ENCODE measurements around the gene KCNK16. TPM values are rescaled to one million over a fixed set of nuclear protein-coding genes. Genes with fewer than 3 reads are reported as not detected.
A peak's percentile ranks its signal among the peaks of the same experiment; 100 is the strongest.

Gene KCNK16
- total and polyA plus RNA-seq, 2 of the 4 experiments (the other 2 are of a cell fraction): not detected

- TF ChIP-seq RFX5 (IDR thresholded peaks at IDR 0.05; ENCODE audit: low read depth, low read length) (no peak), MAFK (IDR thresholded peaks at IDR 0.05; ENCODE audit: low read depth, low read length) (no peak), MAZ (IDR thresholded peaks at IDR 0.05; ENCODE audit: borderline replicate concordance, low read depth, low read length) (no peak), BHLHE40 (IDR thresholded peaks at IDR 0.05; ENCODE audit: low read depth, low read length) (no peak), ELK1 (IDR thresholded peaks at IDR 0.05; ENCODE audit: borderline replicate concordance, low read depth, low read length) (no peak), MXI1 (IDR thresholded peaks at IDR 0.05; ENCODE audit: borderline replicate concordance, low read depth, low read length) (no peak)
- ChIA-PET POLR2A (ENCODE audit: unreplicated experiment) (no interaction called here), CTCF (no interaction called here)
- Histone ChIP-seq H4K5ac (ENCODE audit: low read depth, low read length) (no peak overlapping the region), H3K23ac (ENCODE audit: low read depth, low read length) (no peak overlapping the region), H2BK15ac (ENCODE audit: low read depth, low read length) (no peak overlapping the region), H2BK120ac (ENCODE audit: low read depth, low read length) (no peak overlapping the region), H3K4me2 (ENCODE audit: low read depth, low read length) (no peak overlapping the region), H3K27me3 (ENCODE audit: control insufficient read depth, insufficient read depth, low read length) (no peaks in the 10 kb centered on the region), H4K91ac (ENCODE audit: insufficient read depth, low read depth, low read length) (no peak overlapping the region), H3K4me3 (ENCODE audit: insufficient read depth, low read depth, low read length) (no peak overlapping the region), H4K8ac (ENCODE audit: low read depth in 2 of 2, low read length in 2 of 2) (no peak overlapping the region), H2AK9ac (replicated peaks; ENCODE audit: low read depth, low read length, poor library complexity) (no peak overlapping the region), H3K9me3 (ENCODE audit: control insufficient read depth, insufficient read depth, low read length) (no peaks in the 10 kb centered on the region), H3K4ac (ENCODE audit: low read depth, low read length) (no peak overlapping the region), H3K9ac (ENCODE audit: low read depth, low read length) (no peak overlapping the region), H3K18ac (ENCODE audit: low read depth, low read length) (no peak overlapping the region), H2BK5ac (ENCODE audit: low read depth, low read length, poor library complexity, severe bottlenecking) (no peak overlapping the region), H3K4me1 (ENCODE audit: control insufficient read depth, insufficient read depth, low read length) (no peaks in the 10 kb centered on the region; the same call in 1 of the 2 replicates), H3K36me3 (ENCODE audit: control insufficient read depth, insufficient read depth, low read length) (no peaks in the 10 kb centered on the region), H2AFZ (replicated peaks; ENCODE audit: low read length, poor library complexity) (peak overlapping the region; percentile 14), H3K79me1 (ENCODE audit: low read depth in 1 of 2, low read length in 2 of 2) (no peaks in the 10 kb centered on the region), H2BK20ac (ENCODE audit: low read depth, low read length) (no peak overlapping the region), H3K9me1 (ENCODE audit: insufficient read depth, low read length) (no peaks in the 10 kb centered on the region), H3K14ac (replicated peaks; ENCODE audit: low read depth, low read length) (no peak overlapping the region), H2AK5ac (ENCODE audit: low read depth, low read length) (no peak overlapping the region), H4K20me1 (ENCODE audit: insufficient read depth, low read length) (no peaks in the 10 kb centered on the region), H3K27ac (ENCODE audit: insufficient read depth, low read length) (no peak overlapping the region), H3K56ac (ENCODE audit: extremely low read depth, insufficient read depth, low read length) (no peak overlapping the region)
- ATAC-seq (ENCODE audit: low read depth): no peak
- in situ Hi-C loops (cut with MboI; ENCODE audit: low sequenced_read_pairs): loop anchor here (10.0 to 25.0 kb wide), 3 partner anchors 517 to 1670 kb away; partner anchors contain the start of genes TSPO2 and UNC5CL
- intact Hi-C loops (cut with micrococcal nuclease): no loop called here
- dilution Hi-C loops (cut with HindIII; ENCODE audit: low sequenced_read_pairs, unreplicated experiment): no loop called here
- no peak for DNase-seq
- no CpG with 5 or more reads among the region's 3 CpGs for WGBS, 2 experiments (ENCODE audit: extremely low coverage in 2 of 2, insufficient read length in 1 of 2)
- BruUV-seq (replicated peaks): no TSS peak
Measured at GRCh38 chr6:39367700-39368099, 45.2 kb upstream of the KCNK16 start.

Measured in IMR-90 (cell line).